ENCODE results near the gene SIN3A.

The SIN3A gene

DNA sequence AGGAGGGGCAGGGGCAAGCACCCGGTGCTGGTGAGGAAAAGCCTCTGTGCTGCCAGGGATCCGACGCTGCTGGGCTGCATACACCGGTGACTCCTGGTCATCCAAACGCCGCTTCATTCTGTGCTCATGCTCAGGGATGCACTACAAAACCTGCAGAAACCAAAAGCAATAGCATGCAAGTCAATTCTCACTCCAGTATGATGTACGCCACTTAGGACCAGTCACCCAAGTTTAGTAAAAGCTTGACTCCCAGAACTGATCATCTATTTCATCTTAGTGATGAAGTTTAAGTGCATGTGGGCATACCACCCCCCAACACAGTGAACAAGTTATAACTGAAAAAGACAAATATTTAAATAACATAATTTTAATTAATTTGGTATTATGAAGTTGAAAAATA, 21.2 kb downstream of the SIN3A start:
- Histone ChIP-seq H3K4me3 (IDR thresholded peaks at IDR 0.05; ENCODE audit: insufficient read depth, low read depth, low read length) (no peak overlapping the region), H4K20me1 (ENCODE audit: insufficient read depth) (no peaks in the 10 kb centered on the region), H3K27ac (no peak overlapping the region), H3K4me2 (no peak overlapping the region), H3K27me3 (ENCODE audit: insufficient read depth, low read depth) (no peaks in the 10 kb centered on the region), H3K36me3 (ENCODE audit: insufficient read depth) (no peaks in the 10 kb centered on the region), H3K9ac (no peak overlapping the region), H3K79me2 (ENCODE audit: insufficient read depth, low read depth) (peaks cover 62% of the 10 kb centered on the region), H3K4me1 (ENCODE audit: low read depth, poor library complexity, severe bottlenecking) (peaks cover 22% of the 10 kb centered on the region), H2AFZ (ENCODE audit: low read depth) (no peak overlapping the region)
- TF ChIP-seq, protein P1, sequence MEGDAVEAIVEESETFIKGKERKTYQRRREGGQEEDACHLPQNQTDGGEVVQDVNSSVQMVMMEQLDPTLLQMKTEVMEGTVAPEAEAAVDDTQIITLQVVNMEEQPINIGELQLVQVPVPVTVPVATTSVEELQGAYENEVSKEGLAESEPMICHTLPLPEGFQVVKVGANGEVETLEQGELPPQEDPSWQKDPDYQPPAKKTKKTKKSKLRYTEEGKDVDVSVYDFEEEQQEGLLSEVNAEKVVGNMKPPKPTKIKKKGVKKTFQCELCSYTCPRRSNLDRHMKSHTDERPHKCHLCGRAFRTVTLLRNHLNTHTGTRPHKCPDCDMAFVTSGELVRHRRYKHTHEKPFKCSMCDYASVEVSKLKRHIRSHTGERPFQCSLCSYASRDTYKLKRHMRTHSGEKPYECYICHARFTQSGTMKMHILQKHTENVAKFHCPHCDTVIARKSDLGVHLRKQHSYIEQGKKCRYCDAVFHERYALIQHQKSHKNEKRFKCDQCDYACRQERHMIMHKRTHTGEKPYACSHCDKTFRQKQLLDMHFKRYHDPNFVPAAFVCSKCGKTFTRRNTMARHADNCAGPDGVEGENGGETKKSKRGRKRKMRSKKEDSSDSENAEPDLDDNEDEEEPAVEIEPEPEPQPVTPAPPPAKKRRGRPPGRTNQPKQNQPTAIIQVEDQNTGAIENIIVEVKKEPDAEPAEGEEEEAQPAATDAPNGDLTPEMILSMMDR (conservative IDR thresholded peaks at IDR 0.05; ENCODE audit: low read depth, low read length) = no peak

DNA sequence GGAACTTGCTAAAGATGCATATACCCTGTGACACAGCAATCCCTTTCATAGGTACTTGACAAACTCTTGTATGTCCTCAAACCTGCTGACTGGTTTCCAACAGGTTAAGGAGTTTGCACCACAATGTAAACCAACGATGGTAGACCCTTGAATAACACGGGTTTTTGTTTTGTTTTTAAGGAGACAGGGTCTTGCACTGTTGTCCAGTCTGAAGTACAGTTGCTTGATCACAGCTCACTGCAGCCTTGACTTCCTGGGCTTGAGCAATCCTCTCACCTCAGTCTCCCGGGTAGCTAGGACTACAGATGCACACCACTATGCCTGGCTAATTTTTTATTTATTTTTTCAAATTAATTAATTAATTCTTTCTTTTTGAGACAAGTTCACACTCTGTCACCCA, 23.3 kb downstream of the SIN3A start:
- H2AFZ ChIP-seq (ENCODE audit: low read depth) = no peak overlapping the region
- no peaks in the 10 kb centered on the region for H3K36me3 ChIP-seq (ENCODE audit: insufficient read depth)
- peaks cover 20% of the 10 kb centered on the region for H3K4me1 ChIP-seq (ENCODE audit: low read depth, poor library complexity, severe bottlenecking)
- TF ChIP-seq, protein P1 (conservative IDR thresholded peaks at IDR 0.05; ENCODE audit: low read depth, low read length) = no peak
- no peak overlapping the region for H3K9ac ChIP-seq
- H3K27ac ChIP-seq = no peak overlapping the region
- no peaks in the 10 kb centered on the region for H4K20me1 ChIP-seq (ENCODE audit: insufficient read depth)
- H3K4me3 ChIP-seq (IDR thresholded peaks at IDR 0.05; ENCODE audit: insufficient read depth, low read depth, low read length) = no peak overlapping the region
- no peak overlapping the region for H3K4me2 ChIP-seq
- H3K27me3 ChIP-seq (ENCODE audit: insufficient read depth, low read depth) = no peaks in the 10 kb centered on the region
- H3K79me2 ChIP-seq (ENCODE audit: insufficient read depth, low read depth) = peaks cover 41% of the 10 kb centered on the region; the same call in 1 of the 2 replicates

DNA sequence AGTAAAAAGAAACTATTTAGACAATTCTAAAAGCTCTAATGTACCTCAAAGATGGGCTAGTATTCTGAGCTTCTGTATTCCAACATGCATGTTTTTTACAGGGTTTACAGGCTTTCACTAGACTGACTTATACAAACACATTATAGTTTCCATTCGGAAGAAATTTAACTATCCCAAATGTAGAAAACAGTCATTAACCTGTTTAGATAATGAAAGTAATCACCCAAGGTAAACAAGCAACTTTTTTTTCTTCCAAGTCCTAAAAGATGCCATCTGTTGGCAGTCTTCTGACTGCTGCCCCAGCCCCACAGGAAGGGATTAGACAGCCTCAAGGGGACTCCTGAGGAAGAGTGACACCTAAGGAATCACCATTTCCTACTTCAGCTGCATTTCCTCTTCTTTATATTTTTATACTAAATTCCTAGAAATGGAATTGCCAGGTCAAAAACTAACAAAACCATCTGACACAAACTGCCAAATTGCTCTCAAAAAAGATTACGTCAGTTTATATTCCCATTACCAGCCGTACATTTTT, 25.5 kb downstream of the SIN3A start:
- Histone ChIP-seq H2AFZ (ENCODE audit: low read depth) (no peak overlapping the region), H3K36me3 (ENCODE audit: insufficient read depth) (no peaks in the 10 kb centered on the region), H3K27me3 (ENCODE audit: insufficient read depth, low read depth) (no peaks in the 10 kb centered on the region), H3K79me2 (ENCODE audit: insufficient read depth, low read depth) (peaks cover 20% of the 10 kb centered on the region; the same call in 1 of the 2 replicates), H3K27ac (no peak overlapping the region), H4K20me1 (ENCODE audit: insufficient read depth) (no peaks in the 10 kb centered on the region), H3K4me1 (ENCODE audit: low read depth, poor library complexity, severe bottlenecking) (no peaks in the 10 kb centered on the region), H3K4me2 (no peak overlapping the region), H3K9ac (no peak overlapping the region), H3K4me3 (IDR thresholded peaks at IDR 0.05; ENCODE audit: insufficient read depth, low read depth, low read length) (no peak overlapping the region)
- TF ChIP-seq, protein P1 (conservative IDR thresholded peaks at IDR 0.05; ENCODE audit: low read depth, low read length) = no peak

DNA sequence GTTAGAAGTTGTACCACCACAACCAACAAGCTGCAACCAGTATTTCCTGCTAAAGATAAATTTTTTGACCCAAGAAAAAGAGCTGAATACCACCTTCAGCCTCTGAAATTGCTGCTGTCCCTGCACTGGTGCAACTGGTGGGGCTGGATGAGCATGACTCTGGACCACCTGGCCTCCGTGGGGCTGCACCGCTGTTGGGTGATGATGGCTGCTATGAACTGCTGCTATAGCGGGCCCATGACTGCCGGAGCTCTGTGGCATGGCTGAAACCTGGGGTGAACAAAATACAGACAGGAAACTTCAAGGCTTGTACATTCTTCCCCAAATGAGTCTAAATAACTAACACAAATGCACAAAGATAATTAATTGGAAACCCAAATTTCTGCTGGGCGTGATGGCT, 28.9 kb downstream of the SIN3A start:
- no peaks in the 10 kb centered on the region for H3K27me3 ChIP-seq (ENCODE audit: insufficient read depth, low read depth)
- TF ChIP-seq, protein P1 (conservative IDR thresholded peaks at IDR 0.05; ENCODE audit: low read depth, low read length) = no peak
- H3K4me1 ChIP-seq (ENCODE audit: low read depth, poor library complexity, severe bottlenecking) = no peaks in the 10 kb centered on the region
- H3K27ac ChIP-seq = no peak overlapping the region
- H3K36me3 ChIP-seq (ENCODE audit: insufficient read depth) = peaks cover 4% of the 10 kb centered on the region; the same call in 1 of the 2 replicates
- H4K20me1 ChIP-seq (ENCODE audit: insufficient read depth) = no peaks in the 10 kb centered on the region
- H3K4me2 ChIP-seq = no peak overlapping the region
- H3K79me2 ChIP-seq (ENCODE audit: insufficient read depth, low read depth) = peaks cover 14% of the 10 kb centered on the region; the same call in 1 of the 2 replicates
- no peak overlapping the region for H3K9ac ChIP-seq
- H3K4me3 ChIP-seq (IDR thresholded peaks at IDR 0.05; ENCODE audit: insufficient read depth, low read depth, low read length) = no peak overlapping the region
- H2AFZ ChIP-seq (ENCODE audit: low read depth) = no peak overlapping the region

All from KMS-11 (cell line).